Kidney epithelial cell (primary cell): Measurements from ENCODE around the gene CACNA1I. TPM values are rescaled to one million over a fixed set of nuclear protein-coding genes. Genes with fewer than 3 reads are reported as not detected.

ENCODE experiments used
- DNase-seq: peaks from one replicate; pipeline ENCODE4 v3.0.0-alpha.2; 2010; ENCODE audit warnings: low read depth
- H3K27me3 ChIP-seq: 2 replicates; pipeline ENCODE4 v1.6.0; 2011; ENCODE audit warnings: low read length; ENCODE audit not compliant: control insufficient read depth, insufficient read depth
- H3K36me3 ChIP-seq: 2 replicates; pipeline ENCODE4 v1.5.1; 2011; ENCODE audit warnings: low read length; ENCODE audit not compliant: control insufficient read depth, insufficient read depth
- H3K4me3 ChIP-seq: 2 replicates; pipeline ENCODE4 v1.5.1; 2011; ENCODE audit warnings: low read depth, mild to moderate bottlenecking, control low read depth, low read length
- CTCF ChIP-seq: IDR thresholded peaks from 2 replicates; pipeline ENCODE4 v1.5.1; 2011; ENCODE audit warnings: mild to moderate bottlenecking, moderate library complexity, low read length, control low read depth, inconsistent platforms; ENCODE audit not compliant: insufficient read depth, poor library complexity, severe bottlenecking
- total RNA-seq: library from RNA; depleted of rRNA; stranded (reverse); fragments of >200 nt; gene quantifications from 2 replicates; pipeline ENCODE4 v1.2.3, GENCODE V29; 2015

Gene CACNA1I
- total RNA-seq, 1 donor from 2014 or later: not detected

DNA sequence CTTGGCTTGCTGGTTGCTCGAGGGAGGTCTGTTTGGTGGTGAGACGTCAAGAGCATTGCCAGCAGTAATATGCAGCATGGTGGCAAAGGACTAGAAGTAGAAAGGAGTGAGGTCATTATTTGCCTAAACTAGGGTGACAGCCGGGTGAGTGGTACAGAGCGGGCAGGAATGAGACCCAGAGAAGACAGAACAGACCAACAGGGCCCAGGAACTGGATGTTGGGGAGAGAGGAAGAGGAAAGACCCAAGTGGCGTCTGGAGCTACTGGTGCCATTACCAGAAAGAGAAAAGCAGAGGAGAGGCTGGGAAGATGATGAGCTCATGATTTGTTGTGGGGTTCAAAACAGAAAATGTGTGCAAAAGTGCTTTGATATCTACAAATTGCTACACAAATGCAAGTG lies 164.3 kb downstream of the CACNA1I start:
- Histone ChIP-seq H3K36me3 (no peaks in the 10 kb centered on the region), H3K4me3 (no peak overlapping the region), H3K27me3 (peaks cover 11% of the 10 kb centered on the region)
- no peak for DNase-seq
- TF ChIP-seq CTCF: no peak

DNA sequence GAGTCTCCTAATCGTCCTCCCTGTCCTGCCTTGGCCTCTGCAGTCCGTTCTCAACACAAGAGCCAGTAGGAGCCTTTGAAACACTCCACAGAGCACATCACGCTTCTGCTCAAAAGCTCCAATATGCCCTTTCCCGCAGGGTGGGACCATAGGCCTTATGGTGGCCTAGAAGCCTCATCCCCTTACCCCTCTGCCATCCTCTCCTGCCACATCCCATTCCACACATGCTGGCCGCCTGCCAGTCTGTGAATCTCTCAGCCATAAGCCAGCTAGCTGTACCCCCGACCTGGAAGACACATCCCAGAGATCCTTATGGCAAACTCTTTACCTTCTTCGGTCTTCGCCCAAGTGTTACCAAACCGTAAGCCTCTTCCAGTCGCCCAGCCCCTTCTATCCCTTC lies 165.2 kb downstream of the CACNA1I start:
- Histone ChIP-seq H3K27me3 (peaks cover 11% of the 10 kb centered on the region), H3K4me3 (no peak overlapping the region), H3K36me3 (no peaks in the 10 kb centered on the region)
- DNase-seq: no peak
- TF ChIP-seq CTCF: no peak

DNA sequence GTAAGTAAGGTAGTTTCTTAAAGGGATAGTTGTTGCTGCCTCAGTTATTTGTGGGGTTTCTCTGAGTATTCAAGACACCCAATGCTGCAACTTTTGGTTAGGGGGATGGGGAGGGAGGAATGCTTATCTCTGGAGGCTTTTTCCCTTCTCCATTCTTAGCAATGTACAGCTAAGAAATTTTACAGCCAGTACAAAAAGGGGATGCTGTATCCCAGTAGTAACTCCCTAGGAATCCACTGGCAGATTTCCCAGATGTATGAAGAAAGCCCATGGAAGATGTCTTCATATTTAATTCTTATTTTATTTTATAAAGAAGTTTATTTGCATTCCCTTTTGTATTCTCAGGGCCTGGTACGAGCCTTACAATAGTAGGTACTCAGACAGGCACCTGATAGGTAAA lies 168.2 kb downstream of the CACNA1I start:
- Histone ChIP-seq H3K36me3 (no peaks in the 10 kb centered on the region), H3K27me3 (peaks cover 4% of the 10 kb centered on the region), H3K4me3 (no peak overlapping the region)
- TF ChIP-seq CTCF: no peak
- no peak for DNase-seq

Other genes starting within 250 kb of the CACNA1I start
- 1.0 and 2.0 TPM in 2 replicates for gene SYNGR1, start 220.8 kb upstream of the CACNA1I start, total RNA-seq
- 12.4 and 13.3 TPM in 2 replicates for gene TAB1, start 171.0 kb upstream of the CACNA1I start, total RNA-seq
- 1.8 and 4.1 TPM in 2 replicates for gene MGAT3, start 113.7 kb upstream of the CACNA1I start, total RNA-seq
- gene MIEF1, start 68.5 kb upstream of the CACNA1I start, total RNA-seq: 43.3 and 54.6 TPM in 2 replicates
- 754 and 763 TPM in 2 replicates for gene ATF4, start 50.2 kb upstream of the CACNA1I start, total RNA-seq
- gene RPS19BP1, start 38.0 kb upstream of the CACNA1I start, total RNA-seq: 121 and 135 TPM in 2 replicates